ENCODE measurements around the gene RNLS.

Gene RNLS

GRCh38 chr10:88418871-88419270, 164.2 kb downstream of the RNLS start:
- no peak for TF ChIP-seq MAX (IDR thresholded peaks at IDR 0.05; ENCODE audit: low read depth, low read length)
- no peak for TF ChIP-seq CTCF (IDR thresholded peaks at IDR 0.05; ENCODE audit: low read depth, low read length)
- TF ChIP-seq POLR2A (IDR thresholded peaks at IDR 0.05; ENCODE audit: extremely low read depth, insufficient read length), result no peak
- no peak for TF ChIP-seq MYC (IDR thresholded peaks at IDR 0.05; ENCODE audit: low read depth, low read length)
- no peak overlapping the region for H3K4me3 ChIP-seq (ENCODE audit: low read depth, low read length)
- no peak for DNase-seq (ENCODE audit: low read depth)

- no peak for TF ChIP-seq CTCF (IDR thresholded peaks at IDR 0.05; ENCODE audit: low read depth, low read length)
- no peak for TF ChIP-seq POLR2A (IDR thresholded peaks at IDR 0.05; ENCODE audit: extremely low read depth, insufficient read length)
- TF ChIP-seq MAX (IDR thresholded peaks at IDR 0.05; ENCODE audit: low read depth, low read length), result no peak
- TF ChIP-seq MYC (IDR thresholded peaks at IDR 0.05; ENCODE audit: low read depth, low read length), result no peak
- H3K4me3 ChIP-seq (ENCODE audit: low read depth, low read length), result no peak overlapping the region
- DNase-seq (ENCODE audit: low read depth), result no peak
Observed at GRCh38 chr10:88417387-88418030, 165.6 kb downstream of the RNLS start.

- no peak for DNase-seq (ENCODE audit: low read depth)
- H3K4me3 ChIP-seq (ENCODE audit: low read depth, low read length), result no peak overlapping the region
- TF ChIP-seq MAX (IDR thresholded peaks at IDR 0.05; ENCODE audit: low read depth, low read length) (no peak), MYC (IDR thresholded peaks at IDR 0.05; ENCODE audit: low read depth, low read length) (no peak), CTCF (IDR thresholded peaks at IDR 0.05; ENCODE audit: low read depth, low read length) (no peak), POLR2A (IDR thresholded peaks at IDR 0.05; ENCODE audit: extremely low read depth, insufficient read length) (no peak)
Observed at GRCh38 chr10:88416801-88417200, 166.3 kb downstream of the RNLS start.

- no peak for TF ChIP-seq MYC (IDR thresholded peaks at IDR 0.05; ENCODE audit: low read depth, low read length)
- TF ChIP-seq POLR2A (IDR thresholded peaks at IDR 0.05; ENCODE audit: extremely low read depth, insufficient read length), result no peak
- TF ChIP-seq MAX (IDR thresholded peaks at IDR 0.05; ENCODE audit: low read depth, low read length), result no peak
- no peak for TF ChIP-seq CTCF (IDR thresholded peaks at IDR 0.05; ENCODE audit: low read depth, low read length)
- DNase-seq (ENCODE audit: low read depth), result peak; percentile 54
- H3K4me3 ChIP-seq (ENCODE audit: low read depth, low read length), result no peak overlapping the region
Observed at GRCh38 chr10:88415533-88416130, 167.5 kb downstream of the RNLS start.

GRCh38 chr10:88413412-88413811, 169.7 kb downstream of the RNLS start:
- DNase-seq (ENCODE audit: low read depth), result peak; percentile 29

More at GRCh38 chr10:88413412-88413811, 169.7 kb downstream of the RNLS start:
- TF ChIP-seq CTCF (IDR thresholded peaks at IDR 0.05; ENCODE audit: low read depth, low read length) (no peak), POLR2A (IDR thresholded peaks at IDR 0.05; ENCODE audit: extremely low read depth, insufficient read length) (no peak), MYC (IDR thresholded peaks at IDR 0.05; ENCODE audit: low read depth, low read length) (no peak), MAX (IDR thresholded peaks at IDR 0.05; ENCODE audit: low read depth, low read length) (no peak)
- H3K4me3 ChIP-seq (ENCODE audit: low read depth, low read length), result no peak overlapping the region
